Fibroblast of the aortic adventitia (primary cell): ENCODE results near the gene LRPAP1. TPM values are rescaled to one million over a fixed set of nuclear protein-coding genes. Genes with fewer than 3 reads are reported as not detected.

ENCODE experiments used
- DNase-seq: peaks from one replicate; pipeline ENCODE4 v3.0.0-alpha.2; 2010; ENCODE audit warnings: low read depth
- H3K4me3 ChIP-seq: 2 replicates; pipeline ENCODE4 v1.5.1; 2011; ENCODE audit warnings: low read depth, mild to moderate bottlenecking, control low read depth, low read length, moderate library complexity
- total RNA-seq: library from RNA; depleted of rRNA; stranded (reverse); fragments of >200 nt; gene quantifications from 2 replicates; pipeline ENCODE4 v1.2.3, GENCODE V29; 2012; ENCODE audit warnings: low replicate concordance
- TF ChIP-seq, protein P1 (sequence below): IDR thresholded peaks from 2 replicates; pipeline ENCODE4 v1.5.1; 2011; ENCODE audit warnings: mild to moderate bottlenecking, low read length, control low read depth, inconsistent platforms; ENCODE audit not compliant: insufficient read depth

Gene LRPAP1
- total RNA-seq, 1 donor, result 61.0 TPM

DNA sequence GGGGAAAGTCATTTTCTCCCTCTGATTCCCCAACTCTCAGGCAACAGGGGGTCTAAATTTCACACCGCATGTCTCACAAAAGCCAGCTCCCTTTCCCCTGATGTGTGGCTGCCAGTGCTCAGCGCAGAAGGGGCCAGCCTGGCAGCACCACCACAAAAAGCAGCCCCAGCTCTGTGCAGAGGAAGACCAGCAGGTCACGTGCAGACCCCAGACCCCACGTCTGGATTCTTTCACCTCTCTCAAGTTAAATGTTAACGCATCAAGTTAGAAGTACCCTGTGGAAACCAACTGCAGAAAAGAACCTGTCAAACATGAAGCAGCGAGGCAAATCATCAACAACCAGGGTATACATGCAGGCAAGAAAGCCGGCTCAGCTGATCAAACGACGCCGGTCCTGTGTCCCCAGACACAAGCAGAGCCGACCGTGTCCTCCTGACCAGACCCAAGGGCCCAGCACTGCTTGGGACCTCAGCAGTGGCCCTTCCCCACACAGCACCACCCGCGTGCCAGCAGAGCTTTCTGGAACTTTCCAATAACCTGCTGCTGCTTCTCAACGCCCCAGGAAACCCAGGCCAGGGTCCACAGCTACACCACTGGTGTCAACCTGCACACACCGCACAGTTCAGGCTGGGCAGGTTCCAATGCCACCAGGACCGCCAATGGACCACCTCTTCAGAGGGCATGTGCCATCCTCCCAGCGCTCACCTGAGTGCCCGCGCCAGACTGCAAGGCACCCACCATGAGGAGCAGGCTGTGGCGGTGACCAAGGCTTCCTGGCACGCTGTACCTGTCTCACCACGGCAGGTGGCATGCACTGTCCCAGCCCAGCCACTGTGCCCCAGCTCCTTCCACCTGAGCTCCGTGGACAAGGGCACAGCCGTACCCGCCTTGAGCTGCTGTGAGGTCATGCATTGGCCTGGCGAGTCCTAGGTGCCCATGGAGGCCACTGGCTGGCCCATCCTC lies 4.0 kb downstream of the LRPAP1 start:
- no peak for DNase-seq
- TF ChIP-seq, protein P1, sequence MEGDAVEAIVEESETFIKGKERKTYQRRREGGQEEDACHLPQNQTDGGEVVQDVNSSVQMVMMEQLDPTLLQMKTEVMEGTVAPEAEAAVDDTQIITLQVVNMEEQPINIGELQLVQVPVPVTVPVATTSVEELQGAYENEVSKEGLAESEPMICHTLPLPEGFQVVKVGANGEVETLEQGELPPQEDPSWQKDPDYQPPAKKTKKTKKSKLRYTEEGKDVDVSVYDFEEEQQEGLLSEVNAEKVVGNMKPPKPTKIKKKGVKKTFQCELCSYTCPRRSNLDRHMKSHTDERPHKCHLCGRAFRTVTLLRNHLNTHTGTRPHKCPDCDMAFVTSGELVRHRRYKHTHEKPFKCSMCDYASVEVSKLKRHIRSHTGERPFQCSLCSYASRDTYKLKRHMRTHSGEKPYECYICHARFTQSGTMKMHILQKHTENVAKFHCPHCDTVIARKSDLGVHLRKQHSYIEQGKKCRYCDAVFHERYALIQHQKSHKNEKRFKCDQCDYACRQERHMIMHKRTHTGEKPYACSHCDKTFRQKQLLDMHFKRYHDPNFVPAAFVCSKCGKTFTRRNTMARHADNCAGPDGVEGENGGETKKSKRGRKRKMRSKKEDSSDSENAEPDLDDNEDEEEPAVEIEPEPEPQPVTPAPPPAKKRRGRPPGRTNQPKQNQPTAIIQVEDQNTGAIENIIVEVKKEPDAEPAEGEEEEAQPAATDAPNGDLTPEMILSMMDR, result no peak
- no peak overlapping the region for H3K4me3 ChIP-seq

DNA sequence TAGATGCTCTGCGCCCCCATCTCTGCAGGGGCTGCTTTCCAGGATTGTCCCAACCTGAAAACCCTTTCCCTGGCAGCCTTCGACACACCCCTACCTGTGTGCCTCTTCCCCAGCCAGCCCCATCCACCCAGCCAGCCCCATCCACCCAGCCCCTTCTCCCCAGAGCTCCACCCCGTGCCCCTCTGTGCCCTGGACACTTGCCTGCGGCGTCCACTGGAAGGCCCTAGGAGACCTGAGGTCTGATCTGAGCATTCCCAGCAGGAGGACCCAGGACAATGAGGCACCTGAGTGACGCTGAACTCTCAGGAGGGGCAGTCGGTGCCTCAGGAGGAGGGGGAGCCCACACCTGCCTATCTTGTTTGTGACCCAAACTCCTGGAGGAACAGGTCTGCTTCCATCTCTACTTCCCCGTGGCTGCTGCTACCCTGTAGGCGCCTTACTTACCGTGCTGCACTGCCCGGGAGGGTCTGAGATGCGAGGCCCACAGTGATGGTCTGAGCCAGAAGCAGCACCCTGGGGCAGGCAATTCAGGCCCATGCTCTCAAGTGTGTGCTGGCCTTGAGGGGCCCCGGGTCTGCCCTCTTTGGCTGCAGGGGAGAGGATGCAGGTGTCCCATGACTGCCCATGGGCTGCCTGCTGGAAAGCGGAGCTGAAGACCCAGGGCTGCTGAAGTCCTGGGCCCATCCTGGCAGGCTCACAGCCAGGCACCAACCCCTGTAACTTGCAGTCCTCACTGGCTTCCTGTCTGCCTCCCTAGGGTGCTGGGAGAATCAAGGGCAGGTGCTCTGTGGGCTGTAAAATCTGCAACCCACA lies 4.9 kb downstream of the LRPAP1 start:
- TF ChIP-seq, protein P1, result no peak
- DNase-seq, result no peak

DNA sequence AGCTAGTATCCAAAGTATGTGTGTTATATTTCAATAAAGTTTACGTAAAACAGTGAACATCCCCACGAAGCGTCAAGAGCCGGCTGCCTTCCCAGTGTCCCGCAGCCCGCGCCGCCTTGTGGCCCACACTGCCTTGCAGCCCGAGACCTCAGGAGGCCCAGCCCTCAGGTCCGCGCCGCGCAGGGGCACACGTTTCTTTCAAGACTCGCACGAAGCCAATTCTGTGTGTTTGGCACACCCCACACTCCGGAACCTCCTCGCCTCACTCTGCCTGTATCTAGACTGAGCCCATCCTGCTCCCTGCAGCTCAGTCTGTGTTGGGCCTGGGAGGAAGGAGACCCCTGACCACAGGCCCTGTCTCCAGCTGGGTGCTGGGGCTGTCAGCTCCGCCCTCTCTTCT lies 5.8 kb downstream of the LRPAP1 start:
- TF ChIP-seq, protein P1, result no peak
- no peak for DNase-seq
- H3K4me3 ChIP-seq, result no peak overlapping the region

More for the DNA sequence above, 4.9 kb downstream of the LRPAP1 start:
- H3K4me3 ChIP-seq, result no peak overlapping the region

DNA sequence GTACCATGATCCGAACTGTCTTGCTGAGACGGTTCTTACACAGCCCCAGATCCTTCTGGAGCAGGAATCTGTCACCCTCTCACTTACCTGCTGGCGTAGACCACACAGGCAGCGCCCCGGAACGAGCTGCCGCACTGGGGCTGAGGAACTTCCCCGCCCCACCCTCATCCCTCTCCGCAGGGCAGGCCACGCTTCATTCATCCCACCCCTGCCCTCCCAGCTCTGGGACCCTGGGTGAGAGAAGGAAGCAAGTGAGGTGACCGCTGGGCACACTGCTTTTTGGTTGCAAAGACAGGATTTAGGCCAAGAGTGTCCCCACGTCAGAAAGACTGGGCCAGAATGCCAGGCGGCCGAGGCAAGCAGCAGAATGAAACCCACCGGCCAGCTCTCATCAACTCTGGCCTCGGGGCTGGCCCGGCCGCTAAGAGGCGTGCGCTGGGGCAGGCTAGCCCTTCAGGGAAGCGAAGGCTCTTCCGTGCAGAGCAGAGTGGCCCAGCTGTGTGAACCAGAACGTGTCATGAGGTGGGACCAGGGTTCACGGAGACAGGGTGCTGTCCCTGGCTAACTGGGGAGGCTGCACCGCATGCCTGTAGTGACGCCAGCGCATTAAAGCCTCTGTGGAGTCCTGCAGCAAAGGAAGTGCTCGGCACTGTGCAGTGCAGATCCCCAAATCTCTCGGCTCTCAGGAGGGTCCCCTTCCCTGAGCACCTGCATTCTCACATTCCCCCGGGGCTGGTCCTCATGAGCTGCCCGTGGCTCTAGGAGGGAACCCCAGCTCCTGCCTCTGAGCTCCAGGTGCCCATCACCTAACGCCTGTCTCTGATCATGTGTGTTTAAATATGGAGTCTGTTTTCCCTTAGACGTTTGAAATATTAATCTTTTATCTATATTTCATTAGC lies 6.4 kb downstream of the LRPAP1 start:
- TF ChIP-seq, protein P1, result no peak
- no peak overlapping the region for H3K4me3 ChIP-seq
- DNase-seq, result no peak

DNA sequence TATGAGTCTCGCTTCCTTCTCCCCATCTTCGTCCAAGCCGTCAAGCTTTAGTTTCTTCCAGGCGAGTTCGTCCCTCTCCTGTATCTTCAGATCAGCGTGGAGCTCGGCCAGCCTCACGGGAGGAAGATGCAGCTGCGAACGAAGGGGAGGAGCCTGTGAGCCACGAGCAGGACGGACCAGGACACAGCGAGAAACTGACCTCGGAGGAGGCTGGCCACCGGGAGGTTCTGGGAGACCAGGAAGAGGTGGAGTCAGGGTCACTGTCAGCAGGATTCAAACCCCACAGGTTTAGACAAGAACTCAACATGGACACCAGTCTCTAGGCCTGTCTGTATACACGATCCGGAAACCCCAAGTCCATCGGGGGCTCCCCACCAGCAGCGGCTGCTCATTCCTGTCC lies 7.3 kb downstream of the LRPAP1 start:
- no peak for DNase-seq
- TF ChIP-seq, protein P1, result no peak
- H3K4me3 ChIP-seq, result no peak overlapping the region

DNA sequence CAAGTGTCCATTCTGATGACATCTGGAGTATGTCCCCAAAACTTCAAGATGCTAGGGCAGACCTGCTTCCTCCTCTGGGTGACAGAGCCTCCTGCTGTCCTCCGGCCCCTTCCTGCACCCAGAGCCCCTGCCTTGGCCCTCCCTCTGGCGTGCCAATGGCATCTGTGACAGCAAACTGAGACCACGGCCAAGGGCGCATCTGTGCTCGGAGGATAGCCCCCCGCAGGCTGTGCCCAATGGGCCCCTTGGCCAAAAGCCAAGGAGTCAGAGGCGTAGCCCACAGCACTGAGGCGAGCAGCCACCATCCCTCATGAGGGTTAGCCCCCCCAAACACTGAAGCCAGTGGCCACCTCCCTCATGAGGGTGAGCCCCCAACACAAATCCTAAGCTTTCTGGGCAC lies 7.9 kb downstream of the LRPAP1 start:
- DNase-seq, result no peak
- no peak overlapping the region for H3K4me3 ChIP-seq
- TF ChIP-seq, protein P1, result no peak
